Psoas muscle (tissue), 8 donors: ENCODE data around the gene SWSAP1. TPM values are rescaled to one million over a fixed set of nuclear protein-coding genes. Genes with fewer than 3 reads are reported as not detected.

ENCODE experiments used
- ATAC-seq, 4 donors: fragments of 200-7000 bp; cut with Tn5 transposase; one replicate each; pipeline ENCODE4 v1.9.1; 2020; ENCODE audit warnings: moderate library complexity in 3 of 4, mild to moderate bottlenecking in 2 of 4
- DNase-seq, 2 donors: peaks; one replicate each; pipeline ENCODE4 v3.0.0-alpha.2; 2020
- H3K27ac ChIP-seq: fragments of 200-600 bp; one replicate; pipeline ENCODE4 v1.8.0; 2022
- H3K27me3 ChIP-seq, 3 donors: fragments of 200-600 bp in 1 of 3; one replicate each; pipeline versions ENCODE4 v1.6.1 to v1.8.0; 2013 to 2022; ENCODE audit warnings: low read length in 2 of 3, mild to moderate bottlenecking in 2 of 3, moderate library complexity in 1 of 3; ENCODE audit not compliant: insufficient read depth in 3 of 3
- H3K36me3 ChIP-seq, 2 donors: fragments of 200-600 bp in 1 of 2; one replicate each; pipeline versions ENCODE4 v1.6.1 to v1.8.0; 2013 to 2022; ENCODE audit warnings: low read depth in 1 of 2, mild to moderate bottlenecking in 1 of 2, moderate library complexity in 1 of 2; ENCODE audit not compliant: insufficient read depth in 1 of 2
- H3K4me1 ChIP-seq: fragments of 200-600 bp; one replicate; pipeline ENCODE4 v1.8.0; 2022
- H3K4me3 ChIP-seq: fragments of 200-600 bp; one replicate; pipeline ENCODE4 v1.8.0; 2022; ENCODE audit warnings: mild to moderate bottlenecking
- H3K9me3 ChIP-seq: fragments of 200-600 bp; one replicate; pipeline ENCODE4 v1.8.0; 2022
- WGBS, 3 donors: extraction: QIAGEN DNeasy Blood & Tissue Kit; methylation state at CpG; one replicate each; pipeline versions ENCODE4 v1.1.6 to v1.1.7; 2013; 5-methylcytosine and 5-hydroxymethylcytosine counted together
- intact Hi-C, 2 donors: fragments of 100-400 bp; cut with DNase I; formaldehyde crosslinking; loops; one replicate each; pipeline versions ENCODE4 v1.11.0 to v1.14.2; 2022
- polyA plus RNA-seq, 3 donors: library from polyadenylated mRNA; stranded (reverse); fragments of 200-250 nt; gene quantifications; one replicate each; pipeline ENCODE4 v1.2.3, GENCODE V29; 2013
- total RNA-seq, 4 donors: library from RNA; stranded (reverse); fragmentation: NEBNext Ultra II Directional in 2 of 4; extraction: Animal tissue kit (Norgen Biotek cat#: 25700) in 2 of 4; gene quantifications; one replicate each; pipeline versions ENCODE4 v1.2.1 to v1.2.4, GENCODE V29; 2021 to 2023
- TF ChIP-seq, protein P1 (sequence below): fragments of 200-600 bp; IDR thresholded peaks from one replicate; pipeline ENCODE4 v1.8.0; 2022; ENCODE audit warnings: antibody characterized with exemption
- donor health status: healthy with polysubstance abuse.
- donor health status: DM: no; HTN: no; CAD: no; lungs with moderate emphysema.
- donor health status: Bipolar disorder and iron deficiency.
- donor health status: healthy.
- donor health status: DM: yes; HTN: yes; CAD: no.
- donor health status: DM: no; HTN: no; CAD: no.
- donor health status: DM: no; HTN: no; CAD: no.
- donor health status: DM: yes; HTN: yes; CAD: no.

Gene SWSAP1
- total and polyA plus RNA-seq, 7 donors: 1.1 to 3.9 (median 1.7) TPM

DNA sequence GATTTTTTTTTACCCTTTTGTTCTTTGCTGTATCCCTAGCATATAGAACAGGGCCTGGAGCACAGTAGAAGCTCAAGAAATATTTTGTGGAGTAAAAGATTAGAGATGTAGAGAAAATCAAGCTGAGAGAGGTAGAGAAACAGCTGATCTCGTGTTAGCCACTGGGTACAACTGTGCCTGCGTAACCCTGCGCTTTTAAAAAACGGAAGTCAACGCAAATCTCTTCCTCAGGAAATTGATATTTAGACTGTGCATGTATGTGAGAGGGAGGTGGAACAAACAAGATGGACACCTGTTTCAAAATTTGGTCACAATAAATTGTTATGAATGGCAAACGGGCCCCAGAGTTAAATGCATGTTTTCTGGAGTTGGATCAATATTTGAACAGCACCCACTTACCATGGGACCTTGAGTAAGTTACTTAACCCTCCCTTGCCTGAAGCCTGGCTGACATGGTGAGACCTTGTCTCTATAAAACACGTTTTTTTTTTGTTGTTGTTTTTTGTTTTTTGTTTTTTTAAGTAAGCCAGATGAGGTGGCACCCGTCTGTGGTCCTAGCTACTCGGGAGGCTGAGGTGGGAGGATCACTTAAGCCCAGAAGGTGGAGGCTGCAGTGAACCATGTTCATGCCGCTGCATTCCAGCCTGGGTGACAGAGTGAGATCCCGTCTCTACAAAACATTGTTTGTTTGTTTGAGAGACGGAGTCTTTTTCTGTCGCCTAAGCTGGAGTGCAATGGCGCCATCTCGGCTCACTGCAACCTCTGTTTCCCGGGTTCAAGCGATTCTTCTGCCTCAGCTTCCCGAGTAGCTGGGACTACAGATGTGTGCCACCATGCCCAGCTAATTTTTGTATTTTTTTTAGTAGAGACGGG is 12.9 kb downstream of the SWSAP1 start:
- 70 to 73% (median 71%) methylated on average over 19 of the region's 19 CpGs for whole genome bisulfite sequencing, 3 donors
- TF ChIP-seq, protein P1, sequence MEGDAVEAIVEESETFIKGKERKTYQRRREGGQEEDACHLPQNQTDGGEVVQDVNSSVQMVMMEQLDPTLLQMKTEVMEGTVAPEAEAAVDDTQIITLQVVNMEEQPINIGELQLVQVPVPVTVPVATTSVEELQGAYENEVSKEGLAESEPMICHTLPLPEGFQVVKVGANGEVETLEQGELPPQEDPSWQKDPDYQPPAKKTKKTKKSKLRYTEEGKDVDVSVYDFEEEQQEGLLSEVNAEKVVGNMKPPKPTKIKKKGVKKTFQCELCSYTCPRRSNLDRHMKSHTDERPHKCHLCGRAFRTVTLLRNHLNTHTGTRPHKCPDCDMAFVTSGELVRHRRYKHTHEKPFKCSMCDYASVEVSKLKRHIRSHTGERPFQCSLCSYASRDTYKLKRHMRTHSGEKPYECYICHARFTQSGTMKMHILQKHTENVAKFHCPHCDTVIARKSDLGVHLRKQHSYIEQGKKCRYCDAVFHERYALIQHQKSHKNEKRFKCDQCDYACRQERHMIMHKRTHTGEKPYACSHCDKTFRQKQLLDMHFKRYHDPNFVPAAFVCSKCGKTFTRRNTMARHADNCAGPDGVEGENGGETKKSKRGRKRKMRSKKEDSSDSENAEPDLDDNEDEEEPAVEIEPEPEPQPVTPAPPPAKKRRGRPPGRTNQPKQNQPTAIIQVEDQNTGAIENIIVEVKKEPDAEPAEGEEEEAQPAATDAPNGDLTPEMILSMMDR: no peak
- Histone ChIP-seq H3K36me3 (no peaks in the 10 kb centered on the region), H3K27me3 (peaks cover 0 to 15% (median 10%) of the 10 kb centered on the region in 3 donors), H3K9me3 (no peaks in the 10 kb centered on the region), H3K4me1 (peaks cover 8% of the 10 kb centered on the region), H3K27ac (no peak overlapping the region), H3K4me3 (no peak overlapping the region)
- no peak for DNase-seq
- ATAC-seq: no peak
- intact Hi-C loops: no loop called here

DNA sequence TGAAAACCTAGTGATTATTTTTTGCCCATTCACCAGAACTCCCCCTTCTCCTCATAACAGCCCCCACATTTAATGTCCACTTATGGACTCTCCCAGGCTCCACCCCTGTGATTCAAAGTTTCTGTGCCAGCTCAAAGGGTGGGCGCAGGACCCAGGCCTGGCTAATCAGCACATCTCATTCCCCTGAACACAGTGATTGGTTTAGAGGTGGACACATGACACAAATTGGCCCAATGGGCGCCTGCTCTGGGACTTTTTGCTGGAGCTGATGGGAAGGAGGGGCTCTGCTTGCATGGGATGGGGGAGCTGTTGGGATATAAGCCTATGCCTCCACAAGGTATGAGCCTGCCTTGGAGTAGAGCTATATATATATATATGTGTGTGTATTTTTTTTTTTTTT is 15.9 kb downstream of the SWSAP1 start:
- WGBS, 3 donors: 87 to 96% (median 92%) methylated on average over 2 of the region's 2 CpGs
- DNase-seq (no peak), ATAC-seq (no peak)
- TF ChIP-seq, protein P1: no peak
- intact Hi-C loops: no loop called here
- Histone ChIP-seq H3K9me3 (no peaks in the 10 kb centered on the region), H3K36me3 (no peaks in the 10 kb centered on the region), H3K4me3 (no peak overlapping the region), H3K4me1 (no peaks in the 10 kb centered on the region), H3K27me3 (peaks cover 0 to 8% (median 3%) of the 10 kb centered on the region in 3 donors), H3K27ac (no peak overlapping the region)

DNA sequence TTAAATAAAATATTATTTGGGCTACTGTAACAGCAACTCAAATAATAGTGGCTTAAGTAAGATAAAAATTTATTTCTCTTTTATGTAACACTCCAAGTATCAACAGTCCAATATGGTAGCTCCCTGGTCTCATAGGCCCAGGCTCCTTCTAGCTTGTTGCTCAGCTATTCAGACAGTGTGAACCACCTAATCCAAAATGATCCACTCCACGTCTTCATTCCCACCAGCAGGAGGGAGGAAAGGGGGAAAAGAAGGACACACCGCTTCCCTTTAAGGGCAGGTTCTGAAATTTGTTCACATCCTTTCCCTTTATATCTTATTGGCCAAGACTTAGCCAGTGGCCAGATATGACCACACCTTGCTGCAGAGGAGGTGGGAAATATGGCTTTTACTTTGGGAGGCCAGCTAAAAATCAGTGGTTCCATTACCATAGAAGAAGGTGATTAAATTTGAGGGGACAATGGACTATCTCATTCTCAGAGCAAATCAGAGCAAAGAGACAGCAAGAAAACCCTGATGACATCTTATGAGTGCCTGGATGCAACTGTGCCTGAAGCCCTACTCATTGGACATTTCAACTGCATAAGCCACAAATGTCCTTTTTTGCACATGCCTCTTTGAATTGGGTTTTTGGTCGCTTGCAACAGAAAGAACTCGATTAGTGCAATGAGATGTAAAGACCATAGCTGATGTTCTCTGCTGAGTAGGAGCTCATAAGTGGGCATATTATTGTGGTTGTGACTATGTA is 16.6 kb downstream of the SWSAP1 start:
- H3K27me3 ChIP-seq: peaks cover 0 to 8% (median 8%) of the 10 kb centered on the region in 3 donors
- H3K36me3 ChIP-seq: no peaks in the 10 kb centered on the region
- ATAC-seq (no peak), DNase-seq (no peak)
- intact Hi-C loops: no loop called here
- WGBS, 3 donors: 63 to 69% (median 65%) methylated on average over 4 of the region's 4 CpGs
- TF ChIP-seq, protein P1: no peak
- no peak overlapping the region for H3K27ac ChIP-seq
- no peaks in the 10 kb centered on the region for H3K9me3 ChIP-seq
- H3K4me3 ChIP-seq: no peak overlapping the region
- H3K4me1 ChIP-seq: no peaks in the 10 kb centered on the region

- 84 to 86% (median 85%) methylated on average over 20 to 22 of the region's 22 CpGs for WGBS, 3 donors
- intact Hi-C loops: no loop called here
Measured at GRCh38 chr19:11397089-11397610, 22.7 kb downstream of the SWSAP1 start.

More at GRCh38 chr19:11397089-11397610, 22.7 kb downstream of the SWSAP1 start:
- Histone ChIP-seq H3K36me3 (no peaks in the 10 kb centered on the region), H3K4me1 (no peaks in the 10 kb centered on the region), H3K4me3 (no peak overlapping the region), H3K27ac (no peak overlapping the region), H3K27me3 (peaks cover 0 to 8% (median 7%) of the 10 kb centered on the region in 3 donors), H3K9me3 (no peaks in the 10 kb centered on the region)
- TF ChIP-seq, protein P1: no peak
- ATAC-seq (no peak), DNase-seq (no peak)
